ENCODE measurements around the gene CFAP298.
"Not testable (repeated sequence)": the region's sequence is repeated elsewhere in the genome, so short reads cannot be mapped to it uniquely, and the experiment has no call there.

The CFAP298 gene

GRCh38 chr21:32612075-32612998 is at the start of gene CFAP298:
CFAP298 (minus strand) TSS chr21:32612377; CDS start chr21:32612243, 134 bp downstream.
- peak; percentile 97 for DNase-seq

GRCh38 chr21:32661026-32661782 is 49.0 kb upstream of the CFAP298 start:
- not testable (repeated sequence) for DNase-seq

GRCh38 chr21:32658524-32658923 is 46.3 kb upstream of the CFAP298 start:
- no peak for DNase-seq

GRCh38 chr21:32653326-32653901 is 41.2 kb upstream of the CFAP298 start:
- DNase-seq = peak; percentile 70

GRCh38 chr21:32648165-32648564 is 36.0 kb upstream of the CFAP298 start:
- no peak for DNase-seq

- DNase-seq = no peak
Observed at GRCh38 chr21:32645261-32646182, 33.3 kb upstream of the CFAP298 start.

GRCh38 chr21:32641710-32642698 is 29.8 kb upstream of the CFAP298 start:
- peak; percentile 8 for DNase-seq

GRCh38 chr21:32626621-32627196 is 14.5 kb upstream of the CFAP298 start:
- no peak for DNase-seq

- DNase-seq = not testable (repeated sequence)
Observed at GRCh38 chr21:32618218-32618617, 6.0 kb upstream of the CFAP298 start.

- no peak for DNase-seq
Observed at GRCh38 chr21:32613436-32614043, 1.4 kb upstream of the CFAP298 start.

GRCh38 chr21:32612999-32613337 is 791 bp upstream of the CFAP298 start:
- no peak for DNase-seq

- DNase-seq = peak; percentile 71
Observed at GRCh38 chr21:32611471-32611997, 643 bp downstream of the CFAP298 start.

GRCh38 chr21:32610940-32611339 is 1.2 kb downstream of the CFAP298 start:
- not testable (repeated sequence) for DNase-seq

- DNase-seq = no peak
Observed at GRCh38 chr21:32608851-32609250, 3.3 kb downstream of the CFAP298 start.

- DNase-seq = no peak
Observed at GRCh38 chr21:32605469-32605868, 6.7 kb downstream of the CFAP298 start.

- no peak for DNase-seq
Observed at GRCh38 chr21:32604464-32604863, 7.7 kb downstream of the CFAP298 start.

- no peak for DNase-seq
Observed at GRCh38 chr21:32603131-32603530, 9.0 kb downstream of the CFAP298 start.

- no peak for DNase-seq
Observed at GRCh38 chr21:32602099-32602498, 10.1 kb downstream of the CFAP298 start.

GRCh38 chr21:32599526-32599925 is 12.7 kb downstream of the CFAP298 start:
- no peak for DNase-seq

GRCh38 chr21:32599091-32599490 is 13.1 kb downstream of the CFAP298 start:
- DNase-seq = no peak
